Activated CD4-positive, alpha-beta memory T cell treated with anti-CD3 and anti-CD28 coated beads for 36 hours (primary cell): ENCODE data around the gene PEX10. TPM values are rescaled to one million over a fixed set of nuclear protein-coding genes. Genes with fewer than 3 reads are reported as not detected.

Experiments used
- CTCF ChIA-PET: fragments of 350-600 bp; sonication (Branson Sonifier 250); formaldehyde crosslinking; loops from one replicate; lab custom pipeline; 2021; ENCODE audit warnings: antibody characterized with exemption, inconsistent platforms; lab: Charles Lee
- POLR2A ChIA-PET: fragments of 350-600 bp; sonication (Branson Sonifier 250); formaldehyde crosslinking; loops from one replicate; lab custom pipeline; 2021; ENCODE audit warnings: antibody characterized with exemption; lab: Charles Lee
- DNase-seq: peaks from one replicate; pipeline ENCODE4 v3.0.0-alpha.2; 2020
- H3K27ac Mint-ChIP-seq: one replicate; pipeline ENCODE4 v1.8.0; 2021; ENCODE audit warnings: mixed read lengths
- H3K27me3 Mint-ChIP-seq: one replicate; pipeline ENCODE4 v1.8.0; 2021; ENCODE audit warnings: mixed read lengths
- H3K36me3 Mint-ChIP-seq: one replicate; pipeline ENCODE4 v1.8.0; 2021; ENCODE audit warnings: mixed read lengths
- H3K4me1 Mint-ChIP-seq: one replicate; pipeline ENCODE4 v1.8.0; 2021; ENCODE audit warnings: low read depth, mixed read lengths
- H3K4me3 Mint-ChIP-seq: one replicate; pipeline ENCODE4 v1.8.0; 2021; ENCODE audit warnings: mild to moderate bottlenecking, mixed read lengths
- H3K9me3 Mint-ChIP-seq: one replicate; pipeline ENCODE4 v1.8.0; 2021; ENCODE audit warnings: mixed read lengths
- intact Hi-C: fragments of 100-400 bp; cut with micrococcal nuclease; formaldehyde crosslinking; loops from one replicate; pipeline ENCODE4 v1.15.1; 2023
- total RNA-seq, 2 experiments: library from RNA; stranded (reverse); gene quantifications; one replicate each; pipeline ENCODE4 v1.2.3, GENCODE V29; 2021

The PEX10 gene
- total RNA-seq, 2 experiments from 2014 or later: 14.8 to 15.4 TPM

- intact Hi-C loops: loop anchor here (5.0 kb wide), 3 partner anchors 72 to 158 kb away; no protein-coding TSS in a partner anchor
- H3K4me1 Mint-ChIP-seq: peaks cover 34% of the 10 kb centered on the region
- DNase-seq: no peak
- H3K36me3 Mint-ChIP-seq: peaks cover 10% of the 10 kb centered on the region
- H3K4me3 Mint-ChIP-seq: peak overlapping the region; percentile 75
- ChIA-PET POLR2A (no interaction called here), CTCF (interaction anchor here (17.5 kb wide), 1 partner anchor 194 kb away, joined by 409 read pairs; the partner anchor contains the start of gene FAAP20)
- H3K27me3 Mint-ChIP-seq: no peaks in the 10 kb centered on the region
- no peak overlapping the region for H3K27ac Mint-ChIP-seq
- H3K9me3 Mint-ChIP-seq: no peaks in the 10 kb centered on the region
Observed at GRCh38 chr1:2389644-2390043, 22.7 kb downstream of the PEX10 start.

DNA sequence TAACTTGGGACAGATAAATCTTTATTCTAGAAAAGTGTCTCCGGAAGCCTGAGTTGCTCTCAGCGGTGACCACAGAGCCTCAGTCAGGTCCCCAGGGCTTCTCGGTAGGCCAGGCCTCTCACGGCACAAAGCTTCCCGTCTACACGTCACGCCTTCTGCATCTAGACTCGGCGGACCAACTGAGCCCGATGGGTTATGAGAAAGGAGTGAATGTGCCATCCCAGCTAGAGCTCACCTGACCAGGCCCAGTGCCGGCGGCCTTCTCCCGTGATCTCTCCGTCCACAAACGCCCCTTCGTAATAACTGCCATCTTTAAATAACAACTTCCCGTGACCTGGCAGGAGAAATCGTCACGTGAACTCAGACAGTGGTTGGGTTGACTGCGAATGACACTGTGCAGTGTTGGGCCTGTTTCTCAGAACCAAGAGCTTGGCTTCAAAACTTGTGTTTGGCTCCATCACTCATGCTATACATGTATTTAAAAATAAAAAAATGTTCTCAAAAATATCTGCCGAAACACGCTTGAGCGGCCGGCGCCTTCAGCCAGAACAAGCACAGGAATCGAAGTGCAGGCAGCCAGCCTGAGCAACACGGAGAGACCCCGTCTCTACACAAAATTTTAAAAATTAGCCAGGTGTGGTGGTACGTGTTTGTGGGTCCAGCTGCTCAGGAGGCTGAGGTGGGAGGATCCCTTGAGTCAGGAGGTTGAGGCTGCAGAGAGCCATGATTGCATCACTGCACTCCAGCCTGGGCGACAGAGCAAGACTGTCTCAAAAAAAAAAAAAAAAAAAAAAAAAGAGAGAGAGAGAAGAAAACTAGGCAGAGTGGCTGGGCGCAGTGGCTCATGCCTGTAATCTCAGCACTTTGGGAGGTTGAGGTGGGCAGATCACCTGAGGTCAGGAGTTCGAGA is 24.1 kb downstream of the PEX10 start:
- peaks cover 10% of the 10 kb centered on the region for H3K36me3 Mint-ChIP-seq
- H3K9me3 Mint-ChIP-seq: no peaks in the 10 kb centered on the region
- ChIA-PET CTCF (interaction anchor here (17.5 kb wide), 1 partner anchor 192 kb away, joined by 409 read pairs; the partner anchor contains the start of gene FAAP20), POLR2A (no interaction called here)
- H3K4me1 Mint-ChIP-seq: peaks cover 20% of the 10 kb centered on the region
- DNase-seq: no peak
- no peak overlapping the region for H3K4me3 Mint-ChIP-seq
- H3K27ac Mint-ChIP-seq: no peak overlapping the region
- intact Hi-C loops: no loop called here
- H3K27me3 Mint-ChIP-seq: no peaks in the 10 kb centered on the region

GRCh38 chr1:2386636-2387611 is 25.4 kb downstream of the PEX10 start:
- no peak for DNase-seq
- H3K27ac Mint-ChIP-seq: no peak overlapping the region
- no peaks in the 10 kb centered on the region for H3K9me3 Mint-ChIP-seq
- intact Hi-C loops: no loop called here
- peaks cover 9% of the 10 kb centered on the region for H3K4me1 Mint-ChIP-seq
- ChIA-PET POLR2A (no interaction called here), CTCF (interaction anchor here (17.5 kb wide), 1 partner anchor 191 kb away, joined by 409 read pairs; the partner anchor contains the start of gene FAAP20)
- no peak overlapping the region for H3K4me3 Mint-ChIP-seq
- H3K36me3 Mint-ChIP-seq: no peaks in the 10 kb centered on the region
- no peaks in the 10 kb centered on the region for H3K27me3 Mint-ChIP-seq

GRCh38 chr1:2385606-2386280 is 26.6 kb downstream of the PEX10 start:
- DNase-seq: no peak
- CTCF ChIA-PET: interaction anchor here (17.5 kb wide), 1 partner anchor 190 kb away, joined by 409 read pairs; the partner anchor contains the start of gene FAAP20
- POLR2A ChIA-PET: no interaction called here
- no peaks in the 10 kb centered on the region for H3K27me3 Mint-ChIP-seq
- no peaks in the 10 kb centered on the region for H3K36me3 Mint-ChIP-seq
- no peaks in the 10 kb centered on the region for H3K9me3 Mint-ChIP-seq
- H3K27ac Mint-ChIP-seq: no peak overlapping the region
- H3K4me3 Mint-ChIP-seq: no peak overlapping the region
- intact Hi-C loops: no loop called here
- H3K4me1 Mint-ChIP-seq: peaks cover 9% of the 10 kb centered on the region

DNA sequence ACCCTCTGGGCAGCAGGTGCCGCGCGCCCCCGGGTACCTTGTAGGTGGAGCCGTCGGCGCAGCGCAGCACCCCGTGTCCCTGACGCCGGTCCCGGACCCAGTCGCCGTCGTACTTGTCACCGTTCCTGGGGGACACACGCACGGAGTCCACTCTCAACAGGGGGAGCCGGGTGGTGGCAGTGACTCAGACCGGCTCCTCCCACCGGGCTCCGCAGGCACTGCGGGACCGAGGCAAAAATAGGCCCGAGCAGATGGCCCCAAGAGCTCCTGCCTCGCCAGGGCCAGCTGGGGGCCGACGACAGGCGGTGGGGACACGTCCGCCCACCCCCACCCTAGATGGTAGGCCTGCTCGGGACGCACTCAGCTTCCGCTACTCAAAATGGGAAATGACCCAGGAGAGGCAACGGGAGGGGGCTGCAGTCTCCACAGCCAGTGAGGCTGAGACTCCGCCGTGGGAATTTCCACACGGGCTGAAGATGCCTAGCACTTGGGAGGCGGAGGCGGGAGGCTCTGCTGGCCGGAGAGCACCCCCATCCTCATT is 27.4 kb downstream of the PEX10 start:
- H3K9me3 Mint-ChIP-seq: no peaks in the 10 kb centered on the region
- POLR2A ChIA-PET: no interaction called here
- no peak overlapping the region for H3K4me3 Mint-ChIP-seq
- peaks cover 3% of the 10 kb centered on the region for H3K4me1 Mint-ChIP-seq
- no peak for DNase-seq
- no peaks in the 10 kb centered on the region for H3K27me3 Mint-ChIP-seq
- intact Hi-C loops: no loop called here
- H3K36me3 Mint-ChIP-seq: no peaks in the 10 kb centered on the region
- no peak overlapping the region for H3K27ac Mint-ChIP-seq
- CTCF ChIA-PET: interaction anchor here (17.5 kb wide), 1 partner anchor 189 kb away, joined by 409 read pairs; the partner anchor contains the start of gene FAAP20

DNA sequence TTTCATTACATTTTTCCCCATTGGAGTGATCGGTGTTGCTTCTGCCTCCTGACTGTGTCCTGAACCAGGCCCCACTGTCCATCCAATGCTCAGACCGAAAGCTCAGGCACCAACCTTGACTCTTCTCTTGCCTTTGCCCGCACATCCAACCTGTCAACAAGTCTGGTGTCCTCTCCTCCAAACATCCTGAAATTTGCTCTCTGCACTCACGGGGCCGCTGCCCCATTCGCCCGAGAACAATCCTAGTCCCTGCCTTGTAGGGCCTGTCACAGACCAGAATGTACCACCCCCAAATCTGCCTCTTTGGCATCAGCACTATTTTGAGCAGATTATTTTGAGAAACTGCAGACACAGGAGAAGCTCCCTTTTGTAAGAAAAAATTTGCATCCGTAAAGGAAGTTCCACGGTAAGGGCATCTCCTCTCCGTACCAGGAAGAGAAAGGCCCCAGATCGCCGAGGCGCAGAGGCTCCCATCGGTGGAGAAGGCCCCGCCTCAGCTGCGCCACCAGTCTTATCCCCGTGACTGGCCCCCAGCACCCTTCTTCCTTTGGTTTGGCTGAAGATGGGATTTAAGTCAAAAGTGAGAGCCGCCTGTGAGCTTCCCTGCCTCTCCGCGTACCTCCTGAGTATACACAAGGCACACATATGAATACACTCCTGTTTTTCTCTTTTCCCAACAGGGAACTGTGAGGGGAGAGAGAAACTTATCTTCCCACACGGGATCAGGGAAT is 28.1 kb downstream of the PEX10 start:
- ChIA-PET CTCF (interaction anchor here (0.8 to 17.5 kb wide), 2 partner anchors 188 to 210 kb away, joined by 5 to 409 read pairs; partner anchors contain the start of gene FAAP20), POLR2A (no interaction called here)
- Mint-ChIP-seq H3K9me3 (no peaks in the 10 kb centered on the region), H3K27ac (no peak overlapping the region), H3K36me3 (no peaks in the 10 kb centered on the region), H3K4me3 (no peak overlapping the region), H3K27me3 (no peaks in the 10 kb centered on the region), H3K4me1 (no peaks in the 10 kb centered on the region)
- DNase-seq: no peak
- intact Hi-C loops: no loop called here

GRCh38 chr1:2383576-2383975 is 28.8 kb downstream of the PEX10 start:
- H3K27me3 Mint-ChIP-seq: no peaks in the 10 kb centered on the region
- H3K4me3 Mint-ChIP-seq: no peak overlapping the region
- no peaks in the 10 kb centered on the region for H3K36me3 Mint-ChIP-seq
- no peak overlapping the region for H3K27ac Mint-ChIP-seq
- ChIA-PET POLR2A (no interaction called here), CTCF (interaction anchor here (0.8 to 17.5 kb wide), 3 partner anchors 188 to 235 kb away, joined by 3 to 409 read pairs (median 5); partner anchors contain the start of gene FAAP20)
- H3K9me3 Mint-ChIP-seq: no peaks in the 10 kb centered on the region
- intact Hi-C loops: no loop called here
- no peaks in the 10 kb centered on the region for H3K4me1 Mint-ChIP-seq
- no peak for DNase-seq

- no peaks in the 10 kb centered on the region for H3K27me3 Mint-ChIP-seq
- ChIA-PET CTCF (interaction anchor here (0.6 to 17.5 kb wide), 20 partner anchors 8 to 292 kb away, joined by 3 to 409 read pairs (median 6); partner anchors contain the start of genes FAAP20, MORN1 and RER1), POLR2A (interaction anchor here (1.2 to 1.6 kb wide), 3 partner anchors 9 to 188 kb away, joined by 4 to 12 read pairs (median 5); partner anchors contain the start of genes FAAP20, MORN1 and RER1)
- intact Hi-C loops: no loop called here
- no peak overlapping the region for H3K27ac Mint-ChIP-seq
- no peaks in the 10 kb centered on the region for H3K36me3 Mint-ChIP-seq
- H3K4me1 Mint-ChIP-seq: no peaks in the 10 kb centered on the region
- no peak overlapping the region for H3K4me3 Mint-ChIP-seq
- DNase-seq: peak; percentile 55
- no peaks in the 10 kb centered on the region for H3K9me3 Mint-ChIP-seq
Observed at GRCh38 chr1:2382621-2383361, 29.6 kb downstream of the PEX10 start.

- no peaks in the 10 kb centered on the region for H3K27me3 Mint-ChIP-seq
- DNase-seq: peak; percentile 85
- CTCF ChIA-PET: interaction anchor here (0.6 to 17.5 kb wide), 34 partner anchors 9 to 292 kb away, joined by 3 to 409 read pairs (median 4); partner anchors contain the start of genes FAAP20, MORN1 and RER1
- no peaks in the 10 kb centered on the region for H3K4me1 Mint-ChIP-seq
- no peak overlapping the region for H3K27ac Mint-ChIP-seq
- POLR2A ChIA-PET: interaction anchor here (0.6 to 1.6 kb wide), 4 partner anchors 9 to 249 kb away, joined by 3 to 12 read pairs (median 4); partner anchors contain the start of genes FAAP20, MORN1 and RER1
- H3K36me3 Mint-ChIP-seq: no peaks in the 10 kb centered on the region
- no peaks in the 10 kb centered on the region for H3K9me3 Mint-ChIP-seq
- H3K4me3 Mint-ChIP-seq: no peak overlapping the region
- intact Hi-C loops: loop anchor here (1.0 kb wide), 1 partner anchor 187 kb away; no protein-coding TSS in a partner anchor
Observed at GRCh38 chr1:2381741-2382620, 30.4 kb downstream of the PEX10 start.
